ENCODE results near the gene SLC50A1. TPM values are rescaled to one million over a fixed set of nuclear protein-coding genes. Genes with fewer than 3 reads are reported as not detected.

SLC50A1 gene
- total RNA-seq, 4 donors from 2014 or later, result 33.3 to 59.4 (median 43.7) TPM

GRCh38 chr1:155104605-155105534 lies 30.8 kb upstream of the SLC50A1 start:
- H3K4me3 ChIP-seq (ENCODE audit: low read depth, poor library complexity, severe bottlenecking), result no peak overlapping the region
- intact Hi-C loops (cut with DNase I; ENCODE audit: low total_unique reads), result no loop called here
- WGBS, 2 donors, result 83 to 84% methylated on average over 7 of the region's 7 CpGs
- no peak for TF ChIP-seq POLR2A (IDR thresholded peaks at IDR 0.05)
- DNase-seq (ENCODE audit: low spot score in 2 of 2), result no peak

- WGBS, 2 donors, result 77 to 81% methylated on average over 7 of the region's 7 CpGs
- intact Hi-C loops (cut with DNase I; ENCODE audit: low total_unique reads), result no loop called here
- no peak for DNase-seq (ENCODE audit: low spot score in 2 of 2)
- TF ChIP-seq POLR2A (IDR thresholded peaks at IDR 0.05), result no peak
- TF ChIP-seq CTCF (IDR thresholded peaks at IDR 0.05), result no peak
- H3K4me3 ChIP-seq (ENCODE audit: low read depth, poor library complexity, severe bottlenecking), result no peak overlapping the region
These were observed 30.0 kb upstream of the SLC50A1 start for GRCh38 chr1:155105604-155106011.

GRCh38 chr1:155106862-155107261 lies 28.8 kb upstream of the SLC50A1 start:
- WGBS, 2 donors, result 85 to 89% methylated on average over 6 of the region's 6 CpGs
- no peak overlapping the region for H3K4me3 ChIP-seq (ENCODE audit: low read depth, poor library complexity, severe bottlenecking)
- TF ChIP-seq CTCF (IDR thresholded peaks at IDR 0.05), result no peak
- no peak for TF ChIP-seq POLR2A (IDR thresholded peaks at IDR 0.05)
- intact Hi-C loops (cut with DNase I; ENCODE audit: low total_unique reads), result no loop called here
- DNase-seq (ENCODE audit: low spot score in 2 of 2), result no peak

- intact Hi-C loops (cut with DNase I; ENCODE audit: low total_unique reads), result no loop called here
- no peak for TF ChIP-seq CTCF (IDR thresholded peaks at IDR 0.05)
- TF ChIP-seq POLR2A (IDR thresholded peaks at IDR 0.05), result no peak
- WGBS, 2 donors, result 83 to 85% methylated on average over 12 of the region's 12 CpGs
- DNase-seq (ENCODE audit: low spot score in 2 of 2), result no peak
- H3K4me3 ChIP-seq (ENCODE audit: low read depth, poor library complexity, severe bottlenecking), result no peak overlapping the region
These were observed 28.1 kb upstream of the SLC50A1 start for GRCh38 chr1:155107309-155108264.

GRCh38 chr1:155108296-155108695 lies 27.4 kb upstream of the SLC50A1 start:
- no peak for DNase-seq (ENCODE audit: low spot score in 2 of 2)
- TF ChIP-seq POLR2A (IDR thresholded peaks at IDR 0.05) (no peak), CTCF (IDR thresholded peaks at IDR 0.05) (no peak)
- 72 to 82% methylated on average over 5 of the region's 5 CpGs for WGBS, 2 donors
- intact Hi-C loops (cut with DNase I; ENCODE audit: low total_unique reads), result no loop called here
- no peak overlapping the region for H3K4me3 ChIP-seq (ENCODE audit: low read depth, poor library complexity, severe bottlenecking)

GRCh38 chr1:155110381-155110780 lies 25.3 kb upstream of the SLC50A1 start:
- no peak for TF ChIP-seq CTCF (IDR thresholded peaks at IDR 0.05)
- no peak for TF ChIP-seq POLR2A (IDR thresholded peaks at IDR 0.05)
- no peak overlapping the region for H3K4me3 ChIP-seq (ENCODE audit: low read depth, poor library complexity, severe bottlenecking)
- no peak for DNase-seq (ENCODE audit: low spot score in 2 of 2)
- intact Hi-C loops (cut with DNase I; ENCODE audit: low total_unique reads), result no loop called here
- whole genome bisulfite sequencing, 2 donors, result 78 to 85% methylated on average over 8 of the region's 8 CpGs
